HCT116 (cell line): ENCODE measurements around the gene RPL36AL. TPM values are rescaled to one million over a fixed set of nuclear protein-coding genes. Genes with fewer than 3 reads are reported as not detected.
A peak's percentile ranks its signal among the peaks of the same experiment; 100 is the strongest.

Experiments
- ATAC-seq: fragments of 200-7000 bp; cut with Tn5 transposase; 2 replicates; pipeline ENCODE4 v1.9.1; 2020; ENCODE audit warnings: mild to moderate bottlenecking, moderate library complexity
- BruUV-seq: library from RNA; stranded (reverse); fragments of 400-500 nt; replicated peaks from 2 replicates; lab custom pipeline; 2021; lab: Mats Ljungman, UMichigan
- CTCF ChIA-PET: fragments of 300-600 bp; sonication (Branson Sonifier 250); formaldehyde crosslinking; loops from one replicate; lab custom pipeline; 2021; ENCODE audit warnings: antibody characterized with exemption; lab: Charles Lee
- POLR2A ChIA-PET: fragments of 300-600, 350-600 bp; sonication (Branson Sonifier 250); formaldehyde crosslinking; loops from one replicate; lab custom pipeline; 2021; ENCODE audit warnings: antibody characterized with exemption; lab: Charles Lee
- RAD21 ChIA-PET, 2 experiments: fragments of 300-600 bp; sonication (Branson Sonifier 250); formaldehyde crosslinking; loops; one replicate each; lab custom pipeline; 2023; ENCODE audit warnings: low total read pairs in 2 of 2; ENCODE audit not compliant: uncharacterized antibody in 2 of 2, unreplicated experiment in 2 of 2, low non-redundant PET in 1 of 2; lab: Charles Lee
- DNase-seq: peaks from one replicate; pipeline ENCODE4 v3.0.0-alpha.2; 2010; ENCODE audit warnings: low read depth, low spot score
- H2AFZ ChIP-seq: fragments of 200-600 bp; shearing (Covaris generic), sonication (generic); 2 replicates; pipeline ENCODE4 v1.6.1; 2017; ENCODE audit warnings: low read depth, mixed run types, mixed read lengths, antibody characterized with exemption, low read length; ENCODE audit not compliant: poor library complexity, severe bottlenecking
- H3K27ac ChIP-seq: 2 replicates; pipeline ENCODE4 v1.5.1; 2012; ENCODE audit warnings: low read depth, low read length
- H3K27me3 ChIP-seq: fragments of 200-600 bp; sonication (generic); 2 replicates; pipeline ENCODE4 v1.6.1; 2016; ENCODE audit warnings: mixed run types, low read length, mixed read lengths; ENCODE audit not compliant: insufficient read depth
- H3K36me3 ChIP-seq, 2 experiments: fragments of 200-500 bp in 1 of 2; fragments of 200-600 bp in 1 of 2; sonication (Bioruptor generic) in 1 of 2; sonication (generic) in 1 of 2; 2 replicates each; pipeline versions ENCODE4 v1.5.1 to v1.6.1; 2014 to 2016; ENCODE audit warnings: low read length in 2 of 2, inconsistent platforms in 1 of 2, mixed read lengths in 1 of 2, mixed run types in 1 of 2; ENCODE audit not compliant: insufficient read depth in 2 of 2, control insufficient read depth in 1 of 2
- H3K4me1 ChIP-seq, 2 experiments: fragments of 200-600 bp in 1 of 2; sonication (generic) in 1 of 2; 2 replicates each; pipeline versions ENCODE4 v1.5.1 to v1.6.1; 2012 to 2017; ENCODE audit warnings: low read length in 2 of 2, inconsistent platforms in 1 of 2, mild to moderate bottlenecking in 1 of 2, mixed read lengths in 1 of 2, mixed run types in 1 of 2, moderate library complexity in 1 of 2; ENCODE audit not compliant: insufficient read depth in 2 of 2, control insufficient read depth in 1 of 2
- H3K4me2 ChIP-seq: fragments of 200-600 bp; sonication (generic); 2 replicates; pipeline ENCODE4 v1.6.1; 2017; ENCODE audit warnings: mixed run types, low read length, mixed read lengths
- H3K4me3 ChIP-seq, 2 experiments: fragments of 200-600 bp in 1 of 2; sonication (generic) in 1 of 2; replicated peaks in 1 of 2; 2 replicates each; pipeline ENCODE4 v1.5.1; 2011 to 2016; ENCODE audit warnings: low read length in 2 of 2, control low read depth in 1 of 2, low read depth in 1 of 2, mild to moderate bottlenecking in 1 of 2, mixed read lengths in 1 of 2, mixed run types in 1 of 2
- H3K79me2 ChIP-seq: fragments of 200-600 bp; sonication (generic); 2 replicates; pipeline ENCODE4 v1.6.1; 2017; ENCODE audit warnings: mild to moderate bottlenecking, mixed run types, low read length, moderate library complexity, mixed read lengths; ENCODE audit not compliant: insufficient read depth
- H3K9ac ChIP-seq: fragments of 200-600 bp; sonication (generic); 2 replicates; pipeline ENCODE4 v1.6.1; 2016; ENCODE audit warnings: low read length, mixed read lengths
- H3K9me2 ChIP-seq: fragments of 200-600 bp; sonication (generic), shearing (Covaris generic); 2 replicates; pipeline ENCODE4 v1.6.1; 2017; ENCODE audit warnings: mixed run types, mild to moderate bottlenecking, moderate library complexity; ENCODE audit not compliant: insufficient read depth
- H3K9me3 ChIP-seq, 2 experiments: fragments of 200-500 bp in 1 of 2; fragments of 200-600 bp in 1 of 2; sonication (Bioruptor generic) in 1 of 2; sonication (generic) in 1 of 2; 2 replicates each; pipeline ENCODE4 v1.6.1; 2014 to 2017; ENCODE audit warnings: low read length in 2 of 2, mixed read lengths in 2 of 2, inconsistent platforms in 1 of 2, low read depth in 1 of 2, mild to moderate bottlenecking in 1 of 2, mixed run types in 1 of 2, moderate library complexity in 1 of 2; ENCODE audit not compliant: control insufficient read depth in 1 of 2, insufficient read depth in 1 of 2
- H4K20me1 ChIP-seq: fragments of 200-600 bp; sonication (generic), shearing (Covaris generic); 2 replicates; pipeline ENCODE4 v1.6.1; 2017; ENCODE audit warnings: mixed run types, mild to moderate bottlenecking, moderate library complexity; ENCODE audit not compliant: insufficient read depth
- ATF3 ChIP-seq: IDR thresholded peaks from 2 replicates; pipeline ENCODE4 v1.6.1; 2012
- CEBPB ChIP-seq: IDR thresholded peaks from 2 replicates; pipeline ENCODE4 v1.6.1; 2012; ENCODE audit warnings: low read depth
- CTCF ChIP-seq, 3 experiments: fragments of 200-600 bp in 1 of 3; sonication (generic) in 1 of 3; IDR thresholded peaks in 2 of 3; conservative IDR thresholded peaks in 1 of 3; 2 replicates each; pipeline ENCODE4 v1.5.1; 2012 to 2017; ENCODE audit warnings: low read depth in 2 of 3, low read length in 2 of 3, antibody characterized with exemption in 1 of 3, borderline replicate concordance in 1 of 3, control low read depth in 1 of 3, mild to moderate bottlenecking in 1 of 3, mixed read lengths in 1 of 3, mixed run types in 1 of 3, moderate library complexity in 1 of 3; ENCODE audit not compliant: insufficient read depth in 1 of 3
- ELF1 ChIP-seq: IDR thresholded peaks from 2 replicates; pipeline ENCODE4 v1.6.1; 2012; ENCODE audit warnings: low read depth, borderline replicate concordance
- EZH2 ChIP-seq: fragments of 200-600 bp; sonication (generic); IDR thresholded peaks from 2 replicates; pipeline ENCODE4 v1.6.1; 2017; ENCODE audit warnings: antibody characterized with exemption, mixed run types
- MAX ChIP-seq: IDR thresholded peaks from 2 replicates; pipeline ENCODE4 v1.6.1; 2012
- ZBTB33 ChIP-seq: IDR thresholded peaks from 2 replicates; pipeline ENCODE4 v1.6.1; 2011; ENCODE audit warnings: mild to moderate bottlenecking, low read length, moderate library complexity; ENCODE audit not compliant: insufficient replicate concordance; ENCODE audit errors: extremely low read depth
- intact Hi-C: fragments of 100-400 bp; cut with micrococcal nuclease; formaldehyde crosslinking; loops from 2 replicates; pipeline ENCODE4 v1.10.0; 2022
- total RNA-seq: library from RNA; stranded (reverse); gene quantifications from one replicate; pipeline ENCODE4 v1.2.1, GENCODE V29; 2021; ENCODE audit not compliant: unreplicated experiment

The RPL36AL gene
- total RNA-seq, 1 experiment from 2014 or later = 212 TPM

- intact Hi-C loops = no loop called here
- Histone ChIP-seq H3K27ac (no peak overlapping the region), H3K4me1 (peaks cover 0 to 2% of the 10 kb centered on the region in 2 experiments; a peak in 1 of 4 replicates), H3K9me3 (no peaks in the 10 kb centered on the region), H4K20me1 (no peaks in the 10 kb centered on the region; the same call in 1 of the 2 replicates), H3K9ac (no peak overlapping the region), H3K27me3 (no peaks in the 10 kb centered on the region), H2AFZ (no peak overlapping the region), H3K9me2 (no peaks in the 10 kb centered on the region), H3K4me3 (no peak overlapping the region), H3K4me2 (no peak overlapping the region), H3K79me2 (peaks cover 38% of the 10 kb centered on the region), H3K36me3 (peaks cover 3 to 14% of the 10 kb centered on the region in 2 experiments; a peak in 1 of 4 replicates)
- no TSS peak for BruUV-seq
- ChIA-PET POLR2A (no interaction called here), CTCF (no interaction called here), RAD21 (no interaction called here)
- DNase-seq = no peak
- no peak for TF ChIP-seq EZH2
- no peak for TF ChIP-seq ELF1
- TF ChIP-seq MAX = no peak
- ATAC-seq = peak; percentile 14; the same call in 1 of the 2 replicates
Measured at GRCh38 chr14:49641697-49642129, 21.3 kb upstream of the RPL36AL start.

GRCh38 chr14:49640540-49641417, 20.4 kb upstream of the RPL36AL start:
- POLR2A ChIA-PET = no interaction called here
- TF ChIP-seq CEBPB (0 out of 2 replicates have a peak, but pooled peaks have one; percentile 24), ATF3 (no peak), ZBTB33 (no peak), CTCF (IDR thresholded peaks at IDR 0.05 in 2 of 3, conservative IDR thresholded peaks at IDR 0.05 in 1 of 3; ENCODE audit: borderline replicate concordance in 1 of 3, insufficient read depth in 1 of 3, low read depth in 2 of 3, low read length in 2 of 3) (no peak)
- TF ChIP-seq, all 23 proteins: peak for 1
- H3K27ac ChIP-seq = no peak overlapping the region

More at GRCh38 chr14:49640540-49641417, 20.4 kb upstream of the RPL36AL start:
- ChIA-PET CTCF (no interaction called here), RAD21 (interaction anchor here (0.6 kb wide), 2 partner anchors 32 to 127 kb away, joined by 3 read pairs; no protein-coding TSS in a partner anchor)
- Histone ChIP-seq H3K9me3 (no peaks in the 10 kb centered on the region), H3K4me1 (peaks cover 6 to 11% of the 10 kb centered on the region in 2 experiments), H3K9ac (no peak overlapping the region), H4K20me1 (no peaks in the 10 kb centered on the region; the same call in 1 of the 2 replicates), H3K36me3 (peaks cover 3 to 19% of the 10 kb centered on the region in 2 experiments; a peak in 1 of 4 replicates), H3K4me3 (no peak overlapping the region), H3K79me2 (peaks cover 48% of the 10 kb centered on the region), H3K9me2 (no peaks in the 10 kb centered on the region), H3K27me3 (no peaks in the 10 kb centered on the region), H2AFZ (no peak overlapping the region), H3K4me2 (no peak overlapping the region)
- ATAC-seq = no peak
- intact Hi-C loops = no loop called here
- no peak for DNase-seq
- BruUV-seq = no TSS peak
